ENCODE measurements around the gene UBE2G1.

Gene UBE2G1

DNA sequence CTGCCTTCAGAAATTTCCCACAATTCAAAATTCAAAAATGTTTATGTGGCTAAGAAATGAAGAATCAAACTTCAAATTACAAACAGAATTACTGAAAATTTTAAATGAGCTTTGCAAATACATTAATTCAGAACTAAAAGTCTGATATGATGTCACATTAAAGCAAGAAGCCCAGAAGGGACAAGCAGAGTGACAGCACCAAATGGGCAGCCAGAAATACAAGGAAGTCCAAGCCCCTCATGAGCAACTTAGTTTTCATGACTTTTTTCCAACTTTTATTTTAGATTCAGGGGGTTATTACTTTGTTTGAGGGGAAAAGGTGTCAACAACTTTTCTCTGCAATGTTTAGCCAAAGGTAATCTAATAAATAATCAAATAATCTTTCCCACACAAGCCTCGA is 21.5 kb downstream of the UBE2G1 start:
- no peak for DNase-seq (ENCODE audit: extremely low read depth, low read depth)

GRCh38 chr17:4342535-4342934 is 23.9 kb downstream of the UBE2G1 start:
- no peak for DNase-seq (ENCODE audit: extremely low read depth, low read depth)
- TF ChIP-seq, protein P1, sequence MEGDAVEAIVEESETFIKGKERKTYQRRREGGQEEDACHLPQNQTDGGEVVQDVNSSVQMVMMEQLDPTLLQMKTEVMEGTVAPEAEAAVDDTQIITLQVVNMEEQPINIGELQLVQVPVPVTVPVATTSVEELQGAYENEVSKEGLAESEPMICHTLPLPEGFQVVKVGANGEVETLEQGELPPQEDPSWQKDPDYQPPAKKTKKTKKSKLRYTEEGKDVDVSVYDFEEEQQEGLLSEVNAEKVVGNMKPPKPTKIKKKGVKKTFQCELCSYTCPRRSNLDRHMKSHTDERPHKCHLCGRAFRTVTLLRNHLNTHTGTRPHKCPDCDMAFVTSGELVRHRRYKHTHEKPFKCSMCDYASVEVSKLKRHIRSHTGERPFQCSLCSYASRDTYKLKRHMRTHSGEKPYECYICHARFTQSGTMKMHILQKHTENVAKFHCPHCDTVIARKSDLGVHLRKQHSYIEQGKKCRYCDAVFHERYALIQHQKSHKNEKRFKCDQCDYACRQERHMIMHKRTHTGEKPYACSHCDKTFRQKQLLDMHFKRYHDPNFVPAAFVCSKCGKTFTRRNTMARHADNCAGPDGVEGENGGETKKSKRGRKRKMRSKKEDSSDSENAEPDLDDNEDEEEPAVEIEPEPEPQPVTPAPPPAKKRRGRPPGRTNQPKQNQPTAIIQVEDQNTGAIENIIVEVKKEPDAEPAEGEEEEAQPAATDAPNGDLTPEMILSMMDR (IDR thresholded peaks at IDR 0.05; ENCODE audit: low read depth, low read length): no peak

More for the DNA sequence above, 21.5 kb downstream of the UBE2G1 start:
- TF ChIP-seq, protein P1 (IDR thresholded peaks at IDR 0.05; ENCODE audit: low read depth, low read length): no peak

- TF ChIP-seq, protein P1 (IDR thresholded peaks at IDR 0.05; ENCODE audit: low read depth, low read length): no peak
- DNase-seq (ENCODE audit: extremely low read depth, low read depth): no peak
Observed at GRCh38 chr17:4341616-4341977, 24.9 kb downstream of the UBE2G1 start.

DNA sequence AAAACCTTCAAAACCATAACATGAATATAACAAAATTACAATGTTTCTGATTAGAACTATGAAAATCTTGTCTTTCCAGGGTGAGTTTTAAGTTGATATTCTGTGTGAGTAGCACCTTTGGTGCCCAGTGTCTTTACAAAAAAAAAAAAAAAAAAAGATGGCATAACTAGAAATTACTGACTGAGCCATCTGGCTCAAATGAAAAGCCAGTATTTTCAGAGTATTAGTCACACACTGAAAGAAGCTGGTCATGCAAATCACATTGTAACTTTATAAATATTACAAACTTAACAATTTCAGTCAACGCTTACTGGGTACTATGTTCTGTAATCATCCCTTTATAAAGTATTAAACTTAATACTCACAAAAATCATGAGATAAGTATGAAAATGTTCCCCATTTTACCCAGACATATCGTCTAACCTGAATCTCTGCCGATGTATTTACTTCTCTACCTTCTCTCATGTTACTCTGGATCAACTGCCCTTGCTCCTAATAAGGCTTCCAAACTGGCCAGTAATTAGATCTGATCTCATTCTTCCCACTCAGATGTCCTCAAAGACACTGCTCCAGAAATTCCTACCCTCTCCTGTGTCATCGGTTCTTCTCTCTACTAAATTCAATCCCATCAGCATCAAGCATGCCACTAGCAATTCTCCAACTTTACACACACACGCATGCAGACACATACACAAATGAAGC is 25.4 kb downstream of the UBE2G1 start:
- TF ChIP-seq, protein P1 (IDR thresholded peaks at IDR 0.05; ENCODE audit: low read depth, low read length): no peak
- DNase-seq (ENCODE audit: extremely low read depth, low read depth): no peak

GRCh38 chr17:4334776-4335584 is 31.5 kb downstream of the UBE2G1 start:
- no peak for DNase-seq (ENCODE audit: extremely low read depth, low read depth)
- TF ChIP-seq, protein P1 (IDR thresholded peaks at IDR 0.05; ENCODE audit: low read depth, low read length): no peak

DNA sequence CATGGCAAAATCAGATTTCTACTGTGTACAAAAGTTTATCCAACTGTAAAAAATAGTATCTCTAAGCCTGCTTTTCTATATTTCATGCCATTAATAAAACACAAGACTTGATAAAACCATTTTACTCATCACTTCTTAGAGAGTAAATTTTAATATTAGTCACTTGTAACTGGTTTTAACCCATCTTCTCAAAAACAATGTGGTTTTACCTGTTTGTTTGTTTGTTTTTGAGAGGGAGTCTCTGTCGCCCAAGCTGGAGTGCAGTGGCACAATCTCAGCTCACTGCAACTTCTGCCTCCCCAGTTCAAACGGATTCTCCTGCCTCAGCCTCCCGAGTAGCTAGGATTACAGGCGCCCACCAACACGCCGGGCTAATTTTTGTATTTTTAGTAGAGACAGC is 32.1 kb downstream of the UBE2G1 start:
- TF ChIP-seq, protein P1 (IDR thresholded peaks at IDR 0.05; ENCODE audit: low read depth, low read length): no peak
- DNase-seq (ENCODE audit: extremely low read depth, low read depth): no peak

DNA sequence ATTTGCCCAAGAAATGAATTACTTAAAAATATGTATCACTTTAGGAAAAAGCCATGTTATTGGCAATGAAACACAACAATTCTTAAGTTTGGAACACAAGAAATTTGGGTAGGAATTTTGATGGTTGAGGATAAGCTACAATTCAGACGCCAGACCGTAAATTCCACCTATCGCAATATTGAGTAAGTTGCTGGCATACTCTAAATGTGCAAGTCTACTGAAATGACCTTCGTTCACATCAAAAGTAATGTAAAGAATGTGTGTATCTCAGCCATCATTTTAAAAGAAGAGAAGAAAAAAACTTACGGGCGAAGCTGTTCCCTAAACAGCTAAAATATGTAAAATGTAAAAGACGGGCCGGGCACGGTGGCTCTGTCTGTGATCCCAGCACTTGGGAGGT is 33.4 kb downstream of the UBE2G1 start:
- DNase-seq (ENCODE audit: extremely low read depth, low read depth): no peak
- TF ChIP-seq, protein P1 (IDR thresholded peaks at IDR 0.05; ENCODE audit: low read depth, low read length): no peak

Data from AG09319 (cell line).